Keratinocyte (primary cell): ENCODE measurements around the gene ANKDD1A. TPM values are rescaled to one million over a fixed set of nuclear protein-coding genes. Genes with fewer than 3 reads are reported as not detected.

Experiments
- DNase-seq: peaks from one replicate; pipeline ENCODE4 v3.0.0-alpha.2; 2011; ENCODE audit warnings: low read depth, missing footprints, low spot score
- FAIRE-seq: peaks from 2 replicates; lab custom pipeline; 2011; peaks lifted over from hg19 to GRCh38; lab: Jason Lieb, UNC
- H2AFZ ChIP-seq: 2 replicates; pipeline ENCODE4 v1.6.0; 2012; ENCODE audit warnings: low read length, control low read depth, inconsistent platforms; ENCODE audit not compliant: control insufficient read depth
- H3K27ac ChIP-seq: 2 replicates; pipeline ENCODE4 v1.5.1; 2011; ENCODE audit warnings: low read length; ENCODE audit not compliant: control insufficient read depth, insufficient read depth
- H3K27me3 ChIP-seq: 3 replicates; pipeline ENCODE4 v1.6.0; 2011; ENCODE audit warnings: low read length; ENCODE audit not compliant: control insufficient read depth, insufficient read depth; ENCODE audit errors: extremely low read depth
- H3K36me3 ChIP-seq, 2 experiments: 2 replicates in 1 of 2; 3 replicates in 1 of 2; pipeline ENCODE4 v1.5.1; 2011; ENCODE audit warnings: low read length in 2 of 2, mild to moderate bottlenecking in 1 of 2; ENCODE audit not compliant: control insufficient read depth in 2 of 2, insufficient read depth in 2 of 2; ENCODE audit errors: extremely low read depth in 1 of 2
- H3K4me1 ChIP-seq: 3 replicates; pipeline ENCODE4 v1.5.1; 2011; ENCODE audit warnings: low read length; ENCODE audit not compliant: control insufficient read depth, insufficient read depth; ENCODE audit errors: extremely low read depth
- H3K4me2 ChIP-seq: 3 replicates; pipeline ENCODE4 v1.6.0; 2011; ENCODE audit warnings: low read depth, low read length; ENCODE audit not compliant: control insufficient read depth, insufficient read depth; ENCODE audit errors: extremely low read depth
- H3K4me3 ChIP-seq, 3 experiments: fragments of 200-600 bp in 1 of 3; sonication (generic) in 1 of 3; 2 replicates in 2 of 3; 3 replicates in 1 of 3; pipeline ENCODE4 v1.5.1; 2011 to 2016; ENCODE audit warnings: low read length in 3 of 3, mild to moderate bottlenecking in 3 of 3, control low read depth in 2 of 3, inconsistent platforms in 1 of 3, low read depth in 1 of 3, mixed read lengths in 1 of 3, mixed run types in 1 of 3, moderate library complexity in 1 of 3; ENCODE audit not compliant: control insufficient read depth in 2 of 3, insufficient read depth in 2 of 3; ENCODE audit errors: extremely low read depth in 1 of 3
- H3K79me2 ChIP-seq: 2 replicates; pipeline ENCODE4 v1.6.0; 2012; ENCODE audit warnings: low read length; ENCODE audit not compliant: control insufficient read depth, insufficient read depth
- H3K9ac ChIP-seq: 3 replicates; pipeline ENCODE4 v1.6.0; 2011; ENCODE audit warnings: low read length; ENCODE audit not compliant: control insufficient read depth, insufficient read depth; ENCODE audit errors: extremely low read depth
- H3K9me1 ChIP-seq: 3 replicates; pipeline ENCODE4 v1.6.0; 2011; ENCODE audit warnings: low read length; ENCODE audit not compliant: control insufficient read depth, insufficient read depth; ENCODE audit errors: extremely low read depth
- H3K9me3 ChIP-seq: 2 replicates; pipeline ENCODE4 v1.5.1; 2012; ENCODE audit warnings: low read depth, low read length; ENCODE audit not compliant: control insufficient read depth
- H4K20me1 ChIP-seq: 3 replicates; pipeline ENCODE4 v1.6.0; 2011; ENCODE audit warnings: low read length; ENCODE audit not compliant: control insufficient read depth, insufficient read depth; ENCODE audit errors: extremely low read depth
- CTCF ChIP-seq, 3 experiments: IDR thresholded peaks in 1 of 3; conservative IDR thresholded peaks in 1 of 3; optimal IDR thresholded peaks in 1 of 3; 2 replicates in 2 of 3; 3 replicates in 1 of 3; pipeline versions ENCODE3 to v1.5.1; 2011; ENCODE audit warnings: low read length in 3 of 3, mild to moderate bottlenecking in 3 of 3, moderate library complexity in 2 of 3, control low read depth in 1 of 3, inconsistent platforms in 1 of 3; ENCODE audit not compliant: insufficient read depth in 2 of 3; ENCODE audit errors: extremely low read depth in 1 of 3
- EZH2 ChIP-seq: IDR thresholded peaks from one replicate; pipeline ENCODE4 v1.6.1; 2012; ENCODE audit warnings: inconsistent platforms, mild to moderate bottlenecking, low read length, moderate library complexity
- dilution Hi-C: fragments of 300-500 bp; cut with MboI; formaldehyde crosslinking; loops from one replicate; pipeline ENCODE4 v1.7.0; 2020; ENCODE audit warnings: low sequenced_read_pairs; ENCODE audit not compliant: extremely low pct_ligation_motif_present
- polyA plus RNA-seq, 5 experiments: library from polyadenylated mRNA; depleted of rRNA in 3 of 5; stranded (reverse) in 3 of 5; stranded (forward) in 1 of 5; unstranded in 1 of 5; fragments of >200 nt; gene quantifications; 1 replicate in 1 of 5; 2 replicates in 3 of 5; 3 replicates in 1 of 5; pipeline versions ENCODE4 v1.2.1 to v1.2.3, GENCODE V29; 2011 to 2012; ENCODE audit warnings: missing spikeins in 2 of 5, low read depth in 1 of 5, low replicate concordance in 1 of 5

The ANKDD1A gene
- polyA plus RNA-seq, 1 donor (not counting 4 experiments of a cell fraction or from before 2014, with no cell fraction given), result 1.1 TPM

GRCh38 chr15:64989416-64990167 is 77.9 kb downstream of the ANKDD1A start, which contains the start of gene SPG21:
TSS of gene SPG21 (minus strand) at chr15:64989914. CDS start at chr15:64983569, 6,345 bp downstream.
- DNase-seq, result peak; percentile 32
- dilution Hi-C loops, result no loop called here
- H3K27me3 ChIP-seq, result no peaks in the 10 kb centered on the region
- peak within 1 kb of the TSS; percentile 92 to 97 (median 94) for H3K4me3 ChIP-seq
- no peaks in the 10 kb centered on the region for H3K9me3 ChIP-seq
- peak within 1 kb of the TSS; percentile 98 for H3K4me2 ChIP-seq
- peak within 1 kb of the TSS; percentile 87 for H3K27ac ChIP-seq
- peaks cover 0 to 1% of the 10 kb centered on the region in 2 experiments for H3K36me3 ChIP-seq
- TF ChIP-seq EZH2 (no peak), CTCF (optimal IDR thresholded peaks at IDR 0.05 in 1 of 3, IDR thresholded peaks at IDR 0.05 in 1 of 3, conservative IDR thresholded peaks at IDR 0.05 in 1 of 3; ENCODE audit: extremely low read depth in 1 of 3, insufficient read depth in 2 of 3, low read length in 3 of 3) (no peak)
- no peak for FAIRE-seq
- H3K9ac ChIP-seq, result peak within 1 kb of the TSS; percentile 98
- peak within 1 kb of the TSS; percentile 98 for H2AFZ ChIP-seq
- H4K20me1 ChIP-seq, result no peaks in the 10 kb centered on the region
- peaks cover 21% of the 10 kb centered on the region for H3K79me2 ChIP-seq
- peaks cover 17% of the 10 kb centered on the region for H3K4me1 ChIP-seq
- H3K9me1 ChIP-seq, result no peaks in the 10 kb centered on the region

- Histone ChIP-seq H2AFZ (peak overlapping the region; percentile 98), H3K9me1 (no peaks in the 10 kb centered on the region), H3K4me1 (peaks cover 17% of the 10 kb centered on the region), H3K9ac (peak overlapping the region; percentile 98), H3K4me2 (peak overlapping the region; percentile 98), H3K27me3 (no peaks in the 10 kb centered on the region), H3K36me3 (peaks cover 0 to 1% of the 10 kb centered on the region in 2 experiments), H3K9me3 (no peaks in the 10 kb centered on the region), H4K20me1 (no peaks in the 10 kb centered on the region), H3K4me3 (peak overlapping the region; percentile 92 to 97 (median 94)), H3K79me2 (peaks cover 21% of the 10 kb centered on the region), H3K27ac (peak overlapping the region; percentile 87)
- no peak for TF ChIP-seq EZH2
- TF ChIP-seq CTCF (optimal IDR thresholded peaks at IDR 0.05 in 1 of 3, IDR thresholded peaks at IDR 0.05 in 1 of 3, conservative IDR thresholded peaks at IDR 0.05 in 1 of 3; ENCODE audit: extremely low read depth in 1 of 3, insufficient read depth in 2 of 3, low read length in 3 of 3), result no peak
- dilution Hi-C loops, result no loop called here
- DNase-seq (no peak), FAIRE-seq (no peak)
Measured at GRCh38 chr15:64990168-64990470, 78.4 kb downstream of the ANKDD1A start.
